ENCODE measurements around the gene USP35.

DNA sequence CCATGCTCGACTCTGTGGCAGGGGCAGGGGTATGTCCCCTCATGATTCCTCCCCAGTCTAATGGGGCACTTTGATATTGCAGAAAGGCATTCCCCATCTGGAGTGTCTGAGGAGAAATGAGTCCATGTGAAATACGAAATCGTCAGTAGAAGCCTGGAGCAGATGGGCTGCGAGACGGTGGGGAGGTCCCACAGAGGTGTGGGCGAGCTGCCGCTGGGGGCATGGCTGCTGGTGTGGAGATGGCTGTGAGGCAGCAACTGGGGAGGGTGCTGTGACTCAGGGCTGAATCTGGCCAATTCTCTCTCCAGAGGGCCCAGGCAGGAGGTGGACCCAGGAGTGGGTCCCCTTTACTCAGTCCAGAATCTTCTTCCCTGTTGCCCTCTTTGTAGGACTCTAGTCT, 11.5 kb upstream of the USP35 start:
- TF ChIP-seq CTCF (IDR thresholded peaks at IDR 0.05; ENCODE audit: low read length) (no peak), EZH2 (IDR thresholded peaks at IDR 0.05; ENCODE audit: borderline replicate concordance, low read length) (no peak)
